ENCODE results near the gene ZNFX1. TPM values are rescaled to one million over a fixed set of nuclear protein-coding genes. Genes with fewer than 3 reads are reported as not detected.

ZNFX1 gene
- total RNA-seq, 2 donors from 2014 or later = 8.1 to 8.9 TPM

DNA sequence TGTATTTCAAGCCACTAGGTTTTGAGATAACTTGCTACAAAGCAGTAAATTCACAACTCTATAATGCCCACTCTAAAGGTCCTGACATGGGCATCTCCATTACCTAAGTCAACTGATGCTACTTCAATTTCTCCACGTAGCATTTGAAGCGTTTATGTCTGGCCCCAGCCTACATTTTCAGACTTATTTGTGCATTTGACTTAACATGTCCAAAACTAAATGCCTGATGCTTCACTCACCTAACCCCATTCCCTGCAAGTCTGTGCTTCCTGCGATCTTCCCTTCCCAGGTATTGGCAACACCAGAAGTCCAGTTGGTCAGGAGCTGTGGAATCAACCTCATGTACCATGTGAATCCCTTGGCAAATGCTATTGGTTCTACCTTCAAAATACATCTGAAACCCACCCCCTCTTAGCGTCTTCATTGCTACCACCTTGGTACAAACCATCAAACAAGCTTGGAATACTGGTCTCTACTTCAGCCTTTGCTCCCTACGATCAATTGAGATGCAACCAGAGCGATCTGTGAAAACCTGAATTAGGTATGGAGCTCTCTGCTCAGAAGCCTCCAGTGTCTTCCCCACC is 12.8 kb upstream of the ZNFX1 start:
- Histone ChIP-seq H3K27ac (ENCODE audit: low read depth, low read length) (no peak overlapping the region), H3K27me3 (ENCODE audit: control insufficient read depth, insufficient read depth, low read length, poor library complexity, severe bottlenecking) (no peaks in the 10 kb centered on the region), H3K4me3 (ENCODE audit: low read length) (no peak overlapping the region), H3K36me3 (ENCODE audit: control insufficient read depth, insufficient read depth, low read length) (peaks cover 70% of the 10 kb centered on the region), H3K4me1 (ENCODE audit: control insufficient read depth, insufficient read depth, low read length) (peaks cover 4% of the 10 kb centered on the region), H3K9me3 (ENCODE audit: control insufficient read depth, low read length) (peaks cover 23% of the 10 kb centered on the region), H3K9ac (ENCODE audit: extremely low read depth, low read length, poor library complexity, severe bottlenecking) (no peak overlapping the region)
- H3K9me3 Mint-ChIP-seq = peaks cover 26% of the 10 kb centered on the region
- WGBS, 2 experiments (ENCODE audit: insufficient coverage in 1 of 2, insufficient read length in 1 of 2) = 85 to 88% methylated on average over 6 of the region's 6 CpGs
- H3K4me3 Mint-ChIP-seq = no peak overlapping the region
- peak overlapping the region; percentile 77 for H3K27ac Mint-ChIP-seq
- peaks cover 78% of the 10 kb centered on the region for H3K36me3 Mint-ChIP-seq (ENCODE audit: low read depth)
- H3K4me1 Mint-ChIP-seq = peaks cover 13% of the 10 kb centered on the region
- TF ChIP-seq, protein P1, sequence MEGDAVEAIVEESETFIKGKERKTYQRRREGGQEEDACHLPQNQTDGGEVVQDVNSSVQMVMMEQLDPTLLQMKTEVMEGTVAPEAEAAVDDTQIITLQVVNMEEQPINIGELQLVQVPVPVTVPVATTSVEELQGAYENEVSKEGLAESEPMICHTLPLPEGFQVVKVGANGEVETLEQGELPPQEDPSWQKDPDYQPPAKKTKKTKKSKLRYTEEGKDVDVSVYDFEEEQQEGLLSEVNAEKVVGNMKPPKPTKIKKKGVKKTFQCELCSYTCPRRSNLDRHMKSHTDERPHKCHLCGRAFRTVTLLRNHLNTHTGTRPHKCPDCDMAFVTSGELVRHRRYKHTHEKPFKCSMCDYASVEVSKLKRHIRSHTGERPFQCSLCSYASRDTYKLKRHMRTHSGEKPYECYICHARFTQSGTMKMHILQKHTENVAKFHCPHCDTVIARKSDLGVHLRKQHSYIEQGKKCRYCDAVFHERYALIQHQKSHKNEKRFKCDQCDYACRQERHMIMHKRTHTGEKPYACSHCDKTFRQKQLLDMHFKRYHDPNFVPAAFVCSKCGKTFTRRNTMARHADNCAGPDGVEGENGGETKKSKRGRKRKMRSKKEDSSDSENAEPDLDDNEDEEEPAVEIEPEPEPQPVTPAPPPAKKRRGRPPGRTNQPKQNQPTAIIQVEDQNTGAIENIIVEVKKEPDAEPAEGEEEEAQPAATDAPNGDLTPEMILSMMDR (conservative IDR thresholded peaks at IDR 0.05) = no peak
- H3K27me3 Mint-ChIP-seq (ENCODE audit: insufficient read depth) = no peaks in the 10 kb centered on the region
- peak; percentile 70 for DNase-seq

DNA sequence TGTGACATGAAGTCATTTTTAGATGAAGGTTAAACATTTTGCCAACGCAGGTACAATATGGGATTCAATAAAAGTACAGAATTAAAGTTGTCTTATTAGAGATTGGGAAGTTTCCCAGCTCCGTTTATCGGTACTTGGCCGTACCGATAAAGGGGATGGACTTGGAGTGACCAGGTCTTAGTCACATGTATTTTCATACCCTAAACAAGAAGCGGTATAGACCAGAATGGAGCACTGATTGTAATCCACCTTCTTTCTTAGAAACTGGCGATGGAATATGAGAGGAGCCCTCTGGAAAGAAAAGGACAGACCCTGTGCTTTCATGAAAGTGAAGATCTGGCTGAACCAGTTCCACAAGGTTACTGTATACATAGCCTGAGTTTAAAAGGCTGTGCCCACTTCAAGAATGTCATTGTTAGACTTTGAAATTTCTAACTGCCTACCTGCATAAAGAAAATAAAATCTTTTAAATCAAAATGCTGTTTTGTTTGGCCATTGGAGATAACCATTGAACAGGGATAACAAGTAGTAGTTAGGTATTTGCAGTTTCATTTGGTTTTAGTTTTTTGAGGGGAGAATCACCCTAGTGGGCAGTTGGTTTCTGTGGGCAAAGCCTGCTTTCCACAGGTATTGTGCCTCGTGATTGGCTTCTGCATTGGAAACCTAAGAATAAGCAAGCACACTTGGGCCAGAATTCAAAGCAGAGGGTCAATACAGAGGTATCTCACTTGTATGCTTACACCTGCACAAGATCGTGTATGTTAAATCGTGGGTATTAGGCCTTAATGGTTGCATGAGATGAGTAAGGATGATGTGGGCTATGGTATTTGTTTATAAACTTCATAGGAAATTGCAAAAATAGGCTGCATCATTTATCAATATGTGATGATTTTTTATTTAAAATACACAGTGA is 11.2 kb upstream of the ZNFX1 start:
- H3K36me3 Mint-ChIP-seq (ENCODE audit: low read depth) = peaks cover 85% of the 10 kb centered on the region
- peak; percentile 60 for DNase-seq
- Histone ChIP-seq H3K27ac (ENCODE audit: low read depth, low read length) (no peak overlapping the region), H3K4me1 (ENCODE audit: control insufficient read depth, insufficient read depth, low read length) (peaks cover 4% of the 10 kb centered on the region), H3K27me3 (ENCODE audit: control insufficient read depth, insufficient read depth, low read length, poor library complexity, severe bottlenecking) (no peaks in the 10 kb centered on the region), H3K36me3 (ENCODE audit: control insufficient read depth, insufficient read depth, low read length) (peaks cover 87% of the 10 kb centered on the region), H3K4me3 (ENCODE audit: low read length) (no peak overlapping the region), H3K9ac (ENCODE audit: extremely low read depth, low read length, poor library complexity, severe bottlenecking) (no peak overlapping the region), H3K9me3 (ENCODE audit: control insufficient read depth, low read length) (peaks cover 26% of the 10 kb centered on the region)
- H3K27me3 Mint-ChIP-seq (ENCODE audit: insufficient read depth) = no peaks in the 10 kb centered on the region
- TF ChIP-seq, protein P1 (conservative IDR thresholded peaks at IDR 0.05) = no peak
- peaks cover 23% of the 10 kb centered on the region for H3K9me3 Mint-ChIP-seq
- H3K4me3 Mint-ChIP-seq = no peak overlapping the region
- peaks cover 25% of the 10 kb centered on the region for H3K4me1 Mint-ChIP-seq
- 96 to 99% methylated on average over 8 to 10 of the region's 10 CpGs for WGBS, 2 experiments (ENCODE audit: insufficient coverage in 1 of 2, insufficient read length in 1 of 2)
- H3K27ac Mint-ChIP-seq = peak overlapping the region; percentile 71

DNA sequence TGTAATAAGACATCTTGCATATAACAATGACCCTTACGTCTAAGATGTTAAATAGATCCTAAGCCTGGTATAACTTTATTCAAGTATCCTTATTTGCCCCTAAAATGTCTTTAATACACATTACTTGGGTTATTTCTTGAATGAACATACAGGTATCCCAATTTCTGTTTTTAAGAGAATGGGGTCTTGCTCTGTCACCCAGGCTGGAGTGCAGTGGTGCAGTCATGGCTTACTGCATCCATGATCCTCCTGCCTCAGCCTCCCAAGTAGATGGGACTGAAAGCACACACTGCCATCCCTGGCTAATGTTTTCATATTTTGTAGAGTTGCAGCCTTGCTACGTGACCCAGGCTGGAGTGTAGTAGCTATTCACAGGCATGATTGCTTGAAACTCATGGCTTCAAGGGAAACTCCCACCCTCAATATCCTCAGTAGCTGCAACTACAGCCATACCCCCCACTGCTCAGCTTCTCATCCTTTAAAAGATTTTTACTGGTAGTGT is 10.4 kb upstream of the ZNFX1 start:
- Histone ChIP-seq H3K4me3 (ENCODE audit: low read length) (no peak overlapping the region), H3K9ac (ENCODE audit: extremely low read depth, low read length, poor library complexity, severe bottlenecking) (no peak overlapping the region), H3K27me3 (ENCODE audit: control insufficient read depth, insufficient read depth, low read length, poor library complexity, severe bottlenecking) (no peaks in the 10 kb centered on the region), H3K36me3 (ENCODE audit: control insufficient read depth, insufficient read depth, low read length) (peaks cover 94% of the 10 kb centered on the region), H3K27ac (ENCODE audit: low read depth, low read length) (no peak overlapping the region), H3K9me3 (ENCODE audit: control insufficient read depth, low read length) (peaks cover 26% of the 10 kb centered on the region), H3K4me1 (ENCODE audit: control insufficient read depth, insufficient read depth, low read length) (peaks cover 4% of the 10 kb centered on the region)
- H3K36me3 Mint-ChIP-seq (ENCODE audit: low read depth) = peaks cover 91% of the 10 kb centered on the region
- peaks cover 32% of the 10 kb centered on the region for H3K4me1 Mint-ChIP-seq
- WGBS, 2 experiments (ENCODE audit: insufficient coverage in 1 of 2, insufficient read length in 1 of 2) = 83 to 96% methylated on average over 1 to 2 of the region's 2 CpGs
- DNase-seq = peak; percentile 57
- peak overlapping the region; percentile 71 for H3K27ac Mint-ChIP-seq
- no peaks in the 10 kb centered on the region for H3K27me3 Mint-ChIP-seq (ENCODE audit: insufficient read depth)
- H3K4me3 Mint-ChIP-seq = no peak overlapping the region
- H3K9me3 Mint-ChIP-seq = peaks cover 22% of the 10 kb centered on the region
- TF ChIP-seq, protein P1 (conservative IDR thresholded peaks at IDR 0.05) = no peak

Data from endodermal cell (in vitro differentiated cells).